Mesenchymal stem cell (in vitro differentiated cells and primary cell): ENCODE measurements around the gene UBAC2.

Experiments used
- DNase-seq: peaks from one replicate; pipeline ENCODE4 v3.0.0-alpha.2; 2013
- H2AFZ ChIP-seq: one replicate; pipeline ENCODE4 v1.6.1; 2013; ENCODE audit warnings: low read depth, mild to moderate bottlenecking, control low read depth, inconsistent platforms, low read length, moderate library complexity
- H2AK5ac ChIP-seq: 2 replicates; pipeline ENCODE4 v1.6.1; 2013; ENCODE audit warnings: low read length, moderate library complexity, mild to moderate bottlenecking, inconsistent platforms; ENCODE audit not compliant: severe bottlenecking
- H2BK120ac ChIP-seq: one replicate; pipeline ENCODE4 v1.6.1; 2013; ENCODE audit warnings: low read depth, mild to moderate bottlenecking, inconsistent platforms, low read length, moderate library complexity
- H2BK12ac ChIP-seq, 2 experiments: one replicate each; pipeline ENCODE4 v1.6.1; 2013; ENCODE audit warnings: inconsistent platforms in 2 of 2, low read length in 2 of 2, mild to moderate bottlenecking in 2 of 2, moderate library complexity in 2 of 2, control low read depth in 1 of 2
- H2BK15ac ChIP-seq: one replicate; pipeline ENCODE4 v1.6.1; 2013; ENCODE audit warnings: mild to moderate bottlenecking, low read depth, inconsistent platforms; ENCODE audit not compliant: poor library complexity, severe bottlenecking
- H2BK5ac ChIP-seq: 2 replicates; pipeline ENCODE4 v1.6.1; 2013; ENCODE audit warnings: low read depth, mild to moderate bottlenecking, low read length, control low read depth, inconsistent platforms; ENCODE audit not compliant: poor library complexity, severe bottlenecking
- H3K14ac ChIP-seq, 2 experiments: one replicate each; pipeline ENCODE4 v1.6.1; 2013; ENCODE audit warnings: inconsistent platforms in 2 of 2, low read length in 2 of 2, control low read depth in 1 of 2, mild to moderate bottlenecking in 1 of 2, moderate library complexity in 1 of 2
- H3K18ac ChIP-seq, 2 experiments: one replicate each; pipeline ENCODE4 v1.6.1; 2013; ENCODE audit warnings: inconsistent platforms in 2 of 2, low read length in 2 of 2, control low read depth in 1 of 2, low read depth in 1 of 2, mild to moderate bottlenecking in 1 of 2
- H3K23ac ChIP-seq, 2 experiments: one replicate each; pipeline ENCODE4 v1.6.1; 2013; ENCODE audit warnings: inconsistent platforms in 2 of 2, low read length in 2 of 2, mild to moderate bottlenecking in 2 of 2, moderate library complexity in 2 of 2, control low read depth in 1 of 2
- H3K27ac ChIP-seq: 2 replicates; pipeline ENCODE4 v1.5.1; 2013; ENCODE audit warnings: mild to moderate bottlenecking, moderate library complexity, low read length, control low read depth, inconsistent platforms; ENCODE audit not compliant: poor library complexity, severe bottlenecking
- H3K27me3 ChIP-seq, 2 experiments: 2 replicates each; pipeline versions ENCODE4 v1.6.1 to v1.7.0; 2013; ENCODE audit warnings: low read length in 2 of 2, mild to moderate bottlenecking in 2 of 2, moderate library complexity in 2 of 2, control low read depth in 1 of 2, inconsistent platforms in 1 of 2; ENCODE audit not compliant: control insufficient read depth in 1 of 2, insufficient read depth in 1 of 2
- H3K36me3 ChIP-seq, 2 experiments: 2 replicates each; pipeline versions ENCODE4 v1.6.1 to v1.7.0; 2013; ENCODE audit warnings: low read length in 2 of 2, control low read depth in 1 of 2, inconsistent platforms in 1 of 2, low read depth in 1 of 2, mild to moderate bottlenecking in 1 of 2; ENCODE audit not compliant: insufficient read depth in 2 of 2, control insufficient read depth in 1 of 2
- H3K4ac ChIP-seq, 2 experiments: one replicate each; pipeline ENCODE4 v1.6.1; 2013; ENCODE audit warnings: inconsistent platforms in 2 of 2, low read length in 2 of 2, mild to moderate bottlenecking in 2 of 2, moderate library complexity in 2 of 2, control low read depth in 1 of 2, low read depth in 1 of 2
- H3K4me1 ChIP-seq: 2 replicates; pipeline ENCODE4 v1.6.1; 2013; ENCODE audit warnings: low read depth, low read length, control low read depth; ENCODE audit not compliant: control insufficient read depth, insufficient read depth
- H3K4me2 ChIP-seq: 2 replicates; pipeline ENCODE4 v1.6.1; 2013; ENCODE audit warnings: low read length, mild to moderate bottlenecking, inconsistent platforms; ENCODE audit not compliant: poor library complexity, severe bottlenecking
- H3K4me3 ChIP-seq, 2 experiments: 2 replicates each; pipeline versions ENCODE4 v1.5.1 to v1.7.0; 2013; ENCODE audit warnings: low read length in 2 of 2, mild to moderate bottlenecking in 2 of 2, control low read depth in 1 of 2, low read depth in 1 of 2; ENCODE audit not compliant: insufficient read depth in 1 of 2
- H3K79me1 ChIP-seq: replicated peaks from 2 replicates; pipeline ENCODE4 v1.6.1; 2013; ENCODE audit warnings: mild to moderate bottlenecking, control low read depth, low read length, inconsistent platforms; ENCODE audit not compliant: poor library complexity, severe bottlenecking
- H3K9ac ChIP-seq: 2 replicates; pipeline ENCODE4 v1.7.0; 2013; ENCODE audit warnings: mild to moderate bottlenecking, low read length, moderate library complexity
- H3K9me3 ChIP-seq: 2 replicates; pipeline ENCODE4 v1.7.0; 2013; ENCODE audit warnings: mild to moderate bottlenecking, low read length; ENCODE audit not compliant: control insufficient read depth
- H4K8ac ChIP-seq: one replicate; pipeline ENCODE4 v1.6.1; 2013; ENCODE audit warnings: inconsistent platforms, mild to moderate bottlenecking, low read length, moderate library complexity
- H4K91ac ChIP-seq: one replicate; pipeline ENCODE4 v1.6.1; 2013; ENCODE audit warnings: mild to moderate bottlenecking, low read length, inconsistent platforms
- WGBS: methylation state at CpG from one replicate; pipeline ENCODE4 v1.1.7; 2013; ENCODE audit warnings: mixed read lengths; 5-methylcytosine and 5-hydroxymethylcytosine counted together

UBAC2 gene

GRCh38 chr13:99395436-99395835, 194.8 kb downstream of the UBAC2 start:
- Histone ChIP-seq H3K4me3 (no peak overlapping the region), H3K14ac (no peak overlapping the region), H3K4ac (no peak overlapping the region), H2BK120ac (no peak overlapping the region), H3K9me3 (no peaks in the 10 kb centered on the region), H3K9ac (no peak overlapping the region), H3K18ac (no peak overlapping the region), H3K23ac (no peak overlapping the region), H2BK12ac (no peak overlapping the region), H2BK15ac (no peak overlapping the region), H2AFZ (no peak overlapping the region), H4K8ac (no peak overlapping the region), H3K4me1 (no peaks in the 10 kb centered on the region), H3K4me2 (no peak overlapping the region), H3K79me1 (no peaks in the 10 kb centered on the region), H2AK5ac (no peak overlapping the region), H4K91ac (no peak overlapping the region), H3K27me3 (peaks cover 6 to 9% of the 10 kb centered on the region in 2 experiments), H3K27ac (no peak overlapping the region), H3K36me3 (no peaks in the 10 kb centered on the region), H2BK5ac (no peak overlapping the region)
- 97% methylated on average over 11 of the region's 11 CpGs for WGBS
- DNase-seq, result no peak

GRCh38 chr13:99396446-99396845, 195.8 kb downstream of the UBAC2 start:
- Histone ChIP-seq H3K4me1 (no peaks in the 10 kb centered on the region), H4K8ac (no peak overlapping the region), H3K9ac (no peak overlapping the region), H2AK5ac (no peak overlapping the region), H3K36me3 (no peaks in the 10 kb centered on the region), H3K9me3 (no peaks in the 10 kb centered on the region), H3K79me1 (no peaks in the 10 kb centered on the region), H2BK15ac (no peak overlapping the region), H3K4me3 (no peak overlapping the region), H4K91ac (no peak overlapping the region), H2BK120ac (no peak overlapping the region), H3K14ac (no peak overlapping the region), H3K27ac (no peak overlapping the region), H2BK5ac (no peak overlapping the region), H2BK12ac (no peak overlapping the region), H3K4ac (no peak overlapping the region), H3K23ac (no peak overlapping the region), H3K27me3 (peaks cover 6 to 9% of the 10 kb centered on the region in 2 experiments), H2AFZ (no peak overlapping the region), H3K18ac (no peak overlapping the region), H3K4me2 (no peak overlapping the region)
- DNase-seq, result no peak
- 90% methylated on average over 7 of the region's 7 CpGs for WGBS

GRCh38 chr13:99398071-99398470, 197.4 kb downstream of the UBAC2 start:
- Histone ChIP-seq H2BK12ac (no peak overlapping the region), H3K4me2 (no peak overlapping the region), H2BK5ac (no peak overlapping the region), H4K91ac (no peak overlapping the region), H3K9me3 (no peaks in the 10 kb centered on the region), H2BK15ac (no peak overlapping the region), H3K4me3 (no peak overlapping the region), H2BK120ac (no peak overlapping the region), H3K4me1 (no peaks in the 10 kb centered on the region), H4K8ac (no peak overlapping the region), H3K27me3 (peaks cover 6 to 9% of the 10 kb centered on the region in 2 experiments), H3K18ac (no peak overlapping the region), H2AFZ (no peak overlapping the region), H3K27ac (no peak overlapping the region), H3K4ac (no peak overlapping the region), H2AK5ac (no peak overlapping the region), H3K36me3 (no peaks in the 10 kb centered on the region), H3K14ac (no peak overlapping the region), H3K23ac (no peak overlapping the region), H3K9ac (no peak overlapping the region), H3K79me1 (no peaks in the 10 kb centered on the region)
- 92% methylated on average over 9 of the region's 9 CpGs for WGBS
- DNase-seq, result no peak

- no peak overlapping the region for H3K23ac ChIP-seq
- no peak overlapping the region for H2BK5ac ChIP-seq
- H3K27me3 ChIP-seq, result peaks cover 7 to 18% of the 10 kb centered on the region in 2 experiments
- H3K4ac ChIP-seq, result no peak overlapping the region
- WGBS, result 93% methylated on average over 7 of the region's 11 CpGs
- H3K18ac ChIP-seq, result no peak overlapping the region
- DNase-seq, result no peak
- H2AK5ac ChIP-seq, result no peak overlapping the region
- no peak overlapping the region for H2AFZ ChIP-seq
- H3K27ac ChIP-seq, result no peak overlapping the region
- no peak overlapping the region for H3K14ac ChIP-seq
- no peak overlapping the region for H2BK12ac ChIP-seq
- no peaks in the 10 kb centered on the region for H3K9me3 ChIP-seq
- no peak overlapping the region for H4K8ac ChIP-seq
- no peak overlapping the region for H2BK120ac ChIP-seq
- no peaks in the 10 kb centered on the region for H3K79me1 ChIP-seq
- no peak overlapping the region for H4K91ac ChIP-seq
- no peak overlapping the region for H2BK15ac ChIP-seq
- no peaks in the 10 kb centered on the region for H3K36me3 ChIP-seq
- no peak overlapping the region for H3K4me3 ChIP-seq
- H3K9ac ChIP-seq, result no peak overlapping the region
- H3K4me1 ChIP-seq, result no peaks in the 10 kb centered on the region
- H3K4me2 ChIP-seq, result no peak overlapping the region
These were observed 198.4 kb downstream of the UBAC2 start for GRCh38 chr13:99398916-99399622.
